Activated naive CD8-positive, alpha-beta T cell treated with anti-CD3 and anti-CD28 coated beads, Interleukin-2, amount 10 ng/mL, durations not matched to agents 7 days and 5 days (primary cell): Measurements from ENCODE around the gene SLC12A3. TPM values are rescaled to one million over a fixed set of nuclear protein-coding genes. Genes with fewer than 3 reads are reported as not detected.

Experiments used
- ATAC-seq: fragments of 150-1000 bp; cut with Tn5 transposase; one replicate; pipeline ENCODE4 v1.10.0; 2021; ENCODE audit warnings: low read depth, moderate library complexity
- POLR2A ChIA-PET: fragments of 350-600 bp; sonication (Branson Sonifier 250); formaldehyde crosslinking; loops from one replicate; lab custom pipeline; 2021; ENCODE audit warnings: antibody characterized with exemption; lab: Charles Lee
- DNase-seq: peaks from one replicate; pipeline ENCODE4 v3.0.0; 2021
- H3K27ac Mint-ChIP-seq: one replicate; pipeline ENCODE4 v1.8.0; 2022; ENCODE audit warnings: mild to moderate bottlenecking, mixed read lengths
- H3K27me3 Mint-ChIP-seq: one replicate; pipeline ENCODE4 v1.8.0; 2022; ENCODE audit warnings: mild to moderate bottlenecking, moderate library complexity, mixed read lengths
- H3K36me3 Mint-ChIP-seq: one replicate; pipeline ENCODE4 v1.8.0; 2021; ENCODE audit warnings: mild to moderate bottlenecking, mixed read lengths
- H3K4me1 Mint-ChIP-seq: one replicate; pipeline ENCODE4 v1.8.0; 2021; ENCODE audit warnings: mixed read lengths
- H3K4me3 Mint-ChIP-seq: one replicate; pipeline ENCODE4 v1.8.0; 2022; ENCODE audit warnings: mild to moderate bottlenecking, moderate library complexity, mixed read lengths
- H3K9me3 Mint-ChIP-seq: one replicate; pipeline ENCODE4 v1.8.0; 2021; ENCODE audit warnings: mixed read lengths
- microRNA-seq: library from miRNA; unstranded; fragments of <30 nt; microRNA quantifications from one replicate; pipeline ENCODE4 v1.2.0, GENCODE V29; 2022
- total RNA-seq, 2 experiments: library from RNA; stranded (reverse); gene quantifications; one replicate each; pipeline ENCODE4 v1.2.3, GENCODE V29; 2021

SLC12A3 gene
- total RNA-seq, 2 experiments from 2014 or later = not detected

- DNase-seq (peak; percentile 74), ATAC-seq (peak; percentile 96)
- Mint-ChIP-seq H3K4me3 (no peak overlapping the region), H3K27ac (peak overlapping the region; percentile 47), H3K27me3 (no peaks in the 10 kb centered on the region), H3K4me1 (peaks cover 12% of the 10 kb centered on the region), H3K36me3 (no peaks in the 10 kb centered on the region), H3K9me3 (no peaks in the 10 kb centered on the region)
- POLR2A ChIA-PET = interaction anchor here (0.6 to 2.3 kb wide), 3 partner anchors 14 to 88 kb away, joined by 3 to 9 read pairs (median 3); partner anchors contain the start of gene HERPUD1
Observed at GRCh38 chr16:56950881-56951771, 86.1 kb downstream of the SLC12A3 start.

- H3K4me3 Mint-ChIP-seq = no peak overlapping the region
- H3K4me1 Mint-ChIP-seq = peaks cover 12% of the 10 kb centered on the region
- POLR2A ChIA-PET = interaction anchor here (2.3 kb wide), 1 partner anchor 21 kb away, joined by 9 read pairs; the partner anchor contains the start of gene HERPUD1
- no peaks in the 10 kb centered on the region for H3K27me3 Mint-ChIP-seq
- no peaks in the 10 kb centered on the region for H3K36me3 Mint-ChIP-seq
- no peak overlapping the region for H3K27ac Mint-ChIP-seq
- ATAC-seq (no peak), DNase-seq (no peak)
- H3K9me3 Mint-ChIP-seq = no peaks in the 10 kb centered on the region
Observed at GRCh38 chr16:56953006-56953405, 88.0 kb downstream of the SLC12A3 start.

- POLR2A ChIA-PET = no interaction called here
- H3K36me3 Mint-ChIP-seq = no peaks in the 10 kb centered on the region
- no peak for ATAC-seq
- H3K4me3 Mint-ChIP-seq = no peak overlapping the region
- DNase-seq = no peak
- no peaks in the 10 kb centered on the region for H3K9me3 Mint-ChIP-seq
- H3K4me1 Mint-ChIP-seq = peaks cover 5% of the 10 kb centered on the region
- peaks cover 11% of the 10 kb centered on the region for H3K27me3 Mint-ChIP-seq
- no peak overlapping the region for H3K27ac Mint-ChIP-seq
Observed at GRCh38 chr16:56956076-56956475, 91.1 kb downstream of the SLC12A3 start.

GRCh38 chr16:56956756-56957155, 91.7 kb downstream of the SLC12A3 start:
- DNase-seq = no peak
- H3K4me3 Mint-ChIP-seq = no peak overlapping the region

GRCh38 chr16:56960681-56961281, 95.8 kb downstream of the SLC12A3 start:
- no peaks in the 10 kb centered on the region for H3K36me3 Mint-ChIP-seq
- DNase-seq (no peak), ATAC-seq (no peak)
- no peaks in the 10 kb centered on the region for H3K9me3 Mint-ChIP-seq
- no peak overlapping the region for H3K27ac Mint-ChIP-seq
- no peak overlapping the region for H3K4me3 Mint-ChIP-seq
- peaks cover 11% of the 10 kb centered on the region for H3K27me3 Mint-ChIP-seq
- POLR2A ChIA-PET = no interaction called here
- H3K4me1 Mint-ChIP-seq = peaks cover 16% of the 10 kb centered on the region

More at GRCh38 chr16:56956756-56957155, 91.7 kb downstream of the SLC12A3 start:
- POLR2A ChIA-PET = no interaction called here
- peaks cover 11% of the 10 kb centered on the region for H3K27me3 Mint-ChIP-seq
- ATAC-seq = no peak
- no peaks in the 10 kb centered on the region for H3K36me3 Mint-ChIP-seq
- no peak overlapping the region for H3K27ac Mint-ChIP-seq
- H3K4me1 Mint-ChIP-seq = no peaks in the 10 kb centered on the region
- no peaks in the 10 kb centered on the region for H3K9me3 Mint-ChIP-seq

- H3K4me3 Mint-ChIP-seq = no peak overlapping the region
- ATAC-seq (no peak), DNase-seq (no peak)
- H3K4me1 Mint-ChIP-seq = peaks cover 21% of the 10 kb centered on the region
- H3K27ac Mint-ChIP-seq = no peak overlapping the region
- no peaks in the 10 kb centered on the region for H3K36me3 Mint-ChIP-seq
- peaks cover 11% of the 10 kb centered on the region for H3K27me3 Mint-ChIP-seq
- no peaks in the 10 kb centered on the region for H3K9me3 Mint-ChIP-seq
- POLR2A ChIA-PET = no interaction called here
Observed at GRCh38 chr16:56961386-56961785, 96.4 kb downstream of the SLC12A3 start.

- ATAC-seq (no peak), DNase-seq (no peak)
- H3K4me3 Mint-ChIP-seq = no peak within 1 kb of the TSS
- peaks cover 11% of the 10 kb centered on the region for H3K27me3 Mint-ChIP-seq
- H3K4me1 Mint-ChIP-seq = peaks cover 21% of the 10 kb centered on the region
- H3K36me3 Mint-ChIP-seq = no peaks in the 10 kb centered on the region
- H3K27ac Mint-ChIP-seq = no peak within 1 kb of the TSS
- POLR2A ChIA-PET = no interaction called here
- H3K9me3 Mint-ChIP-seq = no peaks in the 10 kb centered on the region
Observed at GRCh38 chr16:56961851-56962281, 96.9 kb downstream of the SLC12A3 start, which contains the start of gene CETP. Gene CETP, plus strand, starts transcription at chr16:56961950. Its CDS starts 30 bp downstream, at chr16:56961980.

- Mint-ChIP-seq H3K4me1 (peaks cover 21% of the 10 kb centered on the region), H3K4me3 (no peak overlapping the region), H3K9me3 (no peaks in the 10 kb centered on the region), H3K36me3 (no peaks in the 10 kb centered on the region), H3K27ac (peak overlapping the region; percentile 87), H3K27me3 (peaks cover 7% of the 10 kb centered on the region)
- DNase-seq (peak; percentile 99), ATAC-seq (peak; percentile 79)
- POLR2A ChIA-PET = interaction anchor here (1.2 to 3.3 kb wide), 4 partner anchors 25 to 120 kb away, joined by 3 to 26 read pairs (median 11); partner anchors contain the start of gene NLRC5
Observed at GRCh38 chr16:56964243-56965148, 99.5 kb downstream of the SLC12A3 start.

Small RNA genes lying within 50 kb of the gene (microRNA-seq; reads per million reads assigned to microRNA genes)
- gene MIR138-2 (2.1 reads per million), gene MIR6863 (not detected)

Other genes starting within 250 kb of the SLC12A3 start
- gene MT1E, start 239.4 kb upstream of the SLC12A3 start, total RNA-seq = 10 to 100 TPM; 32.6 to 36.4 TPM
- gene MT1M, start 232.5 kb upstream of the SLC12A3 start, total RNA-seq = not detected
- gene MT1A, start 226.5 kb upstream of the SLC12A3 start, total RNA-seq = not detected
- gene MT1B, start 213.3 kb upstream of the SLC12A3 start, total RNA-seq = not detected
- 10 to 100 TPM; 24.1 to 27.8 TPM for gene MT1F, start 207.2 kb upstream of the SLC12A3 start, total RNA-seq
- 1 to 10 TPM; 4.0 to 5.0 TPM for gene MT1G, start 197.1 kb upstream of the SLC12A3 start, total RNA-seq
- gene MT1H, start 195.4 kb upstream of the SLC12A3 start, total RNA-seq = not detected
- 10 to 100 TPM; 35.0 to 35.4 TPM for gene MT1X, start 182.7 kb upstream of the SLC12A3 start, total RNA-seq
- 10 to 100 TPM; 89.5 to 92.5 TPM for gene NUP93, start 135.1 kb upstream of the SLC12A3 start, total RNA-seq
- 100 to 1,000 TPM; 134 to 157 TPM for gene HERPUD1, start 66.9 kb downstream of the SLC12A3 start, total RNA-seq
- gene CETP, start 96.7 kb downstream of the SLC12A3 start, total RNA-seq = not detected
- 100 to 1,000 TPM; 401 to 414 TPM for gene NLRC5, start 124.3 kb downstream of the SLC12A3 start, total RNA-seq
- 10 to 100 TPM; 11.0 to 11.4 TPM for gene CPNE2, start 227.4 kb downstream of the SLC12A3 start, total RNA-seq